H9 (cell line): Measurements from ENCODE around the gene GPHA2. TPM values are rescaled to one million over a fixed set of nuclear protein-coding genes. Genes with fewer than 3 reads are reported as not detected.

Experiments
- DNase-seq: peaks from one replicate; pipeline ENCODE4 v3.0.0-alpha.2; 2017
- H2AFZ ChIP-seq: one replicate; pipeline ENCODE4 v1.6.1; 2013; ENCODE audit warnings: mild to moderate bottlenecking, low read length, control low read depth, moderate library complexity
- H2AK5ac ChIP-seq: 2 replicates; pipeline ENCODE4 v1.6.1; 2013; ENCODE audit warnings: low read length, control low read depth, mixed read lengths; ENCODE audit not compliant: insufficient read length
- H2BK120ac ChIP-seq: one replicate; pipeline ENCODE4 v1.6.1; 2013; ENCODE audit warnings: low read depth, mild to moderate bottlenecking, low read length, control low read depth, inconsistent platforms; ENCODE audit not compliant: poor library complexity, severe bottlenecking
- H2BK12ac ChIP-seq: 2 replicates; pipeline ENCODE4 v1.6.1; 2013; ENCODE audit warnings: low read length, control low read depth, mixed read lengths, low read depth; ENCODE audit not compliant: insufficient read length
- H2BK15ac ChIP-seq: 2 replicates; pipeline ENCODE4 v1.6.1; 2013; ENCODE audit warnings: low read depth, low read length, control low read depth
- H2BK20ac ChIP-seq: one replicate; pipeline ENCODE4 v1.6.1; 2013; ENCODE audit warnings: low read depth, mild to moderate bottlenecking, low read length, control low read depth, inconsistent platforms; ENCODE audit not compliant: poor library complexity, severe bottlenecking
- H2BK5ac ChIP-seq: 2 replicates; pipeline ENCODE4 v1.6.1; 2013; ENCODE audit warnings: low read length, control low read depth, mixed read lengths; ENCODE audit not compliant: insufficient read length
- H3K14ac ChIP-seq: 2 replicates; pipeline ENCODE4 v1.6.1; 2013; ENCODE audit warnings: low read length, control low read depth; ENCODE audit not compliant: insufficient read depth
- H3K18ac ChIP-seq: 2 replicates; pipeline ENCODE4 v1.6.1; 2013; ENCODE audit warnings: low read depth, mild to moderate bottlenecking, mixed read lengths, low read length, control low read depth; ENCODE audit not compliant: insufficient read length
- H3K23ac ChIP-seq: 2 replicates; pipeline ENCODE4 v1.6.1; 2013; ENCODE audit warnings: low read length, control low read depth, mixed read lengths, low read depth; ENCODE audit not compliant: insufficient read length
- H3K23me2 ChIP-seq: 2 replicates; pipeline ENCODE4 v1.6.1; 2013; ENCODE audit warnings: low read depth, mild to moderate bottlenecking, mixed read lengths, low read length, control low read depth; ENCODE audit not compliant: insufficient read length, poor library complexity, severe bottlenecking
- H3K27ac ChIP-seq: 2 replicates; pipeline ENCODE4 v1.5.1; 2013; ENCODE audit warnings: low read length, control low read depth, mixed read lengths, low read depth; ENCODE audit not compliant: insufficient read length
- H3K27me3 ChIP-seq: 2 replicates; pipeline ENCODE4 v1.6.1; 2013; ENCODE audit warnings: low read length, control low read depth, inconsistent platforms; ENCODE audit not compliant: insufficient read depth
- H3K4ac ChIP-seq: 2 replicates; pipeline ENCODE4 v1.6.1; 2013; ENCODE audit warnings: low read depth, mild to moderate bottlenecking, control low read depth, inconsistent platforms, low read length, moderate library complexity
- H3K4me1 ChIP-seq: 2 replicates; pipeline ENCODE4 v1.6.1; 2013; ENCODE audit warnings: low read length, control low read depth, inconsistent platforms; ENCODE audit not compliant: insufficient read depth
- H3K4me2 ChIP-seq: 2 replicates; pipeline ENCODE4 v1.6.1; 2013; ENCODE audit warnings: low read length, control low read depth, mixed read lengths; ENCODE audit not compliant: insufficient read length, insufficient read depth
- H3K56ac ChIP-seq: 2 replicates; pipeline ENCODE4 v1.6.1; 2013; ENCODE audit warnings: low read depth, mild to moderate bottlenecking, mixed read lengths, low read length, control low read depth; ENCODE audit not compliant: insufficient read length
- H3K79me1 ChIP-seq: 2 replicates; pipeline ENCODE4 v1.6.1; 2013; ENCODE audit warnings: low read depth, mild to moderate bottlenecking, moderate library complexity, low read length, control low read depth, inconsistent platforms; ENCODE audit not compliant: insufficient read depth, poor library complexity, severe bottlenecking
- H3K79me2 ChIP-seq: 2 replicates; pipeline ENCODE4 v1.6.1; 2013; ENCODE audit warnings: low read length, control low read depth, inconsistent platforms; ENCODE audit not compliant: insufficient read depth
- H3K9ac ChIP-seq: 2 replicates; pipeline ENCODE4 v1.6.1; 2013; ENCODE audit warnings: low read length, control low read depth, mixed read lengths; ENCODE audit not compliant: insufficient read length; ENCODE audit errors: extremely low read depth
- H3K9me3 ChIP-seq: one replicate; pipeline ENCODE4 v1.6.1; 2013; ENCODE audit warnings: low read depth, low read length, inconsistent platforms; ENCODE audit not compliant: control insufficient read depth
- H3T11ph ChIP-seq: one replicate; pipeline ENCODE4 v1.6.1; 2013; ENCODE audit warnings: mild to moderate bottlenecking, low read length, control low read depth, inconsistent platforms
- H4K20me1 ChIP-seq: one replicate; pipeline ENCODE4 v1.6.1; 2013; ENCODE audit not compliant: control insufficient read depth, insufficient read length, insufficient read depth
- H4K5ac ChIP-seq: 2 replicates; pipeline ENCODE4 v1.6.1; 2013; ENCODE audit warnings: low read depth, mild to moderate bottlenecking, mixed read lengths, low read length, control low read depth; ENCODE audit not compliant: insufficient read length
- H4K8ac ChIP-seq: replicated peaks from 2 replicates; pipeline ENCODE4 v1.6.1; 2013; ENCODE audit warnings: low read length, control low read depth, mixed read lengths, low read depth; ENCODE audit not compliant: insufficient read length
- H4K91ac ChIP-seq: 2 replicates; pipeline ENCODE4 v1.6.1; 2013; ENCODE audit warnings: low read depth, mild to moderate bottlenecking, moderate library complexity, mixed read lengths, low read length, control low read depth; ENCODE audit not compliant: insufficient read length
- H3K27ac Mint-ChIP-seq, 3 experiments: 2 replicates in 2 of 3; 3 replicates in 1 of 3; pipeline ENCODE4 v1.8.0; 2020 to 2021; ENCODE audit warnings: mixed read lengths in 3 of 3, mild to moderate bottlenecking in 1 of 3, moderate library complexity in 1 of 3
- H3K27me3 Mint-ChIP-seq: 2 replicates; pipeline ENCODE4 v1.8.0; 2021; ENCODE audit warnings: low read depth, mild to moderate bottlenecking, moderate library complexity, mixed read lengths
- H3K36me3 Mint-ChIP-seq, 3 experiments: 2 replicates in 2 of 3; 3 replicates in 1 of 3; pipeline ENCODE4 v1.8.0; 2020 to 2021; ENCODE audit warnings: low read depth in 3 of 3, mixed read lengths in 3 of 3; ENCODE audit not compliant: insufficient read depth in 1 of 3
- H3K4me1 Mint-ChIP-seq, 2 experiments: 2 replicates each; pipeline ENCODE4 v1.8.0; 2020; ENCODE audit warnings: mixed read lengths in 2 of 2
- H3K4me3 Mint-ChIP-seq, 2 experiments: 2 replicates in 1 of 2; 3 replicates in 1 of 2; pipeline ENCODE4 v1.8.0; 2020 to 2021; ENCODE audit warnings: mild to moderate bottlenecking in 2 of 2, mixed read lengths in 2 of 2, moderate library complexity in 1 of 2
- H3K9me3 Mint-ChIP-seq, 2 experiments: 2 replicates in 1 of 2; 3 replicates in 1 of 2; pipeline ENCODE4 v1.8.0; 2020; ENCODE audit warnings: mild to moderate bottlenecking in 2 of 2, mixed read lengths in 2 of 2, moderate library complexity in 1 of 2
- WGBS: extraction: QIAGEN DNeasy Blood & Tissue Kit; methylation state at CpG from one replicate; pipeline ENCODE4 v1.1.7; 2013; ENCODE audit warnings: missing lambda C conversion rate, low lambda C conversion rate, mixed read lengths; ENCODE audit not compliant: insufficient read length; ENCODE audit errors: extremely low coverage; 5-methylcytosine and 5-hydroxymethylcytosine counted together
- total RNA-seq: library from RNA; stranded (reverse); gene quantifications from 2 replicates; pipeline ENCODE4 v1.2.1, GENCODE V29; 2021
- TF ChIP-seq, protein P1 (sequence below): fragments of 200-600 bp; sonication (generic); conservative IDR thresholded peaks from 3 replicates; pipeline ENCODE4 v1.8.0; 2021; ENCODE audit warnings: antibody characterized with exemption, mild to moderate bottlenecking

GPHA2 gene
- total RNA-seq, 1 experiment from 2014 or later, result 2.1 TPM

DNA sequence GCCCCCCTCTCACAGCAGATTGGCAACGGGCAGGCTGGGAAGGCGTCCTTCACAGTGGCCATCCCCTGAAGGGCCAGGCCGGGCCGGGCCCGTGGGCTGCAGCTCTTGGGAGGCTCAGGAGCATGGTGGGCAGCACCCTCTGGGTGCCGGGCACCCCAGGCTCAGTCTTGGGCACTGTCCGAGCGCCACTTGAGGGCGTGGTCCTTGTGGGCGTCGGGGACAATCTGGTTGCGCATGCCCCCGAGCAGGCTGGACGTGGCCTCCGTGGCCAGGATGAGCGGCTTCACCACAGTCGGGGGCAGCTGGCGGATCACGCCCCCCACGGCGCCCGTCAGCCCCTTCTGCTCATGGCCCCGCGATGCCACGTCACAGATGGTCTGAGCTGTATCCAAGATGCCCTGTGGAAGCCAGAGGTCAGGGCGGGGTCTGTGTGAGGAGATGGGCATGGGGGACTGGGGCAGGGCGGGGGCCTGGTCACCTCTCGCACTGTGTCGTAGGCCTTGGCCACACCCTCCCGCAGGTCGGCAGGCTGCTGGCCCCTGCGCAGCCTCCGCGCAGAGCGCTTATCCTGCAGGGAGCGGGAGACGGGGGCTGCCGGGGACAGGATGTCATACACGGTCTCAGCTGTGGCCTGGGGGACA, 40.8 kb downstream of the GPHA2 start:
- H3T11ph ChIP-seq, result no peak overlapping the region
- H4K20me1 ChIP-seq, result peaks cover 4% of the 10 kb centered on the region
- no peak overlapping the region for H3K14ac ChIP-seq
- H3K79me1 ChIP-seq, result no peaks in the 10 kb centered on the region
- no peak overlapping the region for H2BK5ac ChIP-seq
- H2AK5ac ChIP-seq, result no peak overlapping the region
- no peak overlapping the region for H4K91ac ChIP-seq
- no peaks in the 10 kb centered on the region for H3K23me2 ChIP-seq
- H2BK120ac ChIP-seq, result no peak overlapping the region
- no peak overlapping the region for H3K18ac ChIP-seq
- H3K4ac ChIP-seq, result no peak overlapping the region
- Mint-ChIP-seq H3K9me3 (no peaks in the 10 kb centered on the region; a peak in 1 of 5 replicates), H3K36me3 (peaks cover 0 to 18% (median 12%) of the 10 kb centered on the region in 3 experiments; a peak in 4 of 7 replicates), H3K4me3 (no peak overlapping the region), H3K27ac (no peak overlapping the region), H3K4me1 (peaks cover 0 to 8% of the 10 kb centered on the region in 2 experiments; a peak in 1 of 4 replicates), H3K27me3 (no peaks in the 10 kb centered on the region)
- DNase-seq, result no peak
- H3K27me3 ChIP-seq, result no peaks in the 10 kb centered on the region
- H3K4me1 ChIP-seq, result no peaks in the 10 kb centered on the region
- TF ChIP-seq, protein P1, sequence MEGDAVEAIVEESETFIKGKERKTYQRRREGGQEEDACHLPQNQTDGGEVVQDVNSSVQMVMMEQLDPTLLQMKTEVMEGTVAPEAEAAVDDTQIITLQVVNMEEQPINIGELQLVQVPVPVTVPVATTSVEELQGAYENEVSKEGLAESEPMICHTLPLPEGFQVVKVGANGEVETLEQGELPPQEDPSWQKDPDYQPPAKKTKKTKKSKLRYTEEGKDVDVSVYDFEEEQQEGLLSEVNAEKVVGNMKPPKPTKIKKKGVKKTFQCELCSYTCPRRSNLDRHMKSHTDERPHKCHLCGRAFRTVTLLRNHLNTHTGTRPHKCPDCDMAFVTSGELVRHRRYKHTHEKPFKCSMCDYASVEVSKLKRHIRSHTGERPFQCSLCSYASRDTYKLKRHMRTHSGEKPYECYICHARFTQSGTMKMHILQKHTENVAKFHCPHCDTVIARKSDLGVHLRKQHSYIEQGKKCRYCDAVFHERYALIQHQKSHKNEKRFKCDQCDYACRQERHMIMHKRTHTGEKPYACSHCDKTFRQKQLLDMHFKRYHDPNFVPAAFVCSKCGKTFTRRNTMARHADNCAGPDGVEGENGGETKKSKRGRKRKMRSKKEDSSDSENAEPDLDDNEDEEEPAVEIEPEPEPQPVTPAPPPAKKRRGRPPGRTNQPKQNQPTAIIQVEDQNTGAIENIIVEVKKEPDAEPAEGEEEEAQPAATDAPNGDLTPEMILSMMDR, result no peak
- H2BK20ac ChIP-seq, result no peak overlapping the region
- H3K56ac ChIP-seq, result no peak overlapping the region
- no peak overlapping the region for H3K23ac ChIP-seq
- no peak overlapping the region for H3K27ac ChIP-seq
- H3K79me2 ChIP-seq, result no peaks in the 10 kb centered on the region
- H2BK12ac ChIP-seq, result no peak overlapping the region
- H2BK15ac ChIP-seq, result no peak overlapping the region
- no CpG with 5 or more reads among the region's 39 CpGs for WGBS
- no peak overlapping the region for H3K4me2 ChIP-seq
- no peak overlapping the region for H3K9ac ChIP-seq
- no peak overlapping the region for H4K8ac ChIP-seq
- H2AFZ ChIP-seq, result no peak overlapping the region
- no peaks in the 10 kb centered on the region for H3K9me3 ChIP-seq
- H4K5ac ChIP-seq, result no peak overlapping the region
